UCSD-AML1 (cell line): ENCODE data around the gene ACVRL1.
A peak's percentile ranks its signal among the peaks of the same experiment; 100 is the strongest.

Experiments used
- DNase-seq: peaks from one replicate; lab custom pipeline; 2025; ENCODE audit not compliant: unreplicated experiment; lab: John Stamatoyannopoulos, UW

Gene ACVRL1

DNA sequence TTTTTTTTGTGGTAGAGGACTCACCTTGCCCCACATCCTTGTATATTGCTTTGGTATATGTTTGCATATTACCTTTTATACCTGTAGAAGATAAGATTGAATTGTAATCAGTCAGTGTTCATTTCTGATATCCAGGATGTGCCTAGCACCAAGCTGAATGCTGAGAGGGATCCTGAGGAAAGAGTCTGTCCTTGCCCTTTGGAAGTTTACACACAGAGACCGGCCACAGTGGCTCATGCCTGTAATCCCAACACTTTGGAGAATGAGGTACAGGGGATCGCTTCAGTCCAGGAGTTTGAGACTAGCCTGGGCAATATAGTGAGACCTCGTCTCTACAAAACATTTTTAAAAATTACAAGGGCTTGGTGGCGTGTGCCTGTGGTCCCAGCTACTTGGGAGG, 52.6 kb downstream of the ACVRL1 start:
- DNase-seq: no peak

DNA sequence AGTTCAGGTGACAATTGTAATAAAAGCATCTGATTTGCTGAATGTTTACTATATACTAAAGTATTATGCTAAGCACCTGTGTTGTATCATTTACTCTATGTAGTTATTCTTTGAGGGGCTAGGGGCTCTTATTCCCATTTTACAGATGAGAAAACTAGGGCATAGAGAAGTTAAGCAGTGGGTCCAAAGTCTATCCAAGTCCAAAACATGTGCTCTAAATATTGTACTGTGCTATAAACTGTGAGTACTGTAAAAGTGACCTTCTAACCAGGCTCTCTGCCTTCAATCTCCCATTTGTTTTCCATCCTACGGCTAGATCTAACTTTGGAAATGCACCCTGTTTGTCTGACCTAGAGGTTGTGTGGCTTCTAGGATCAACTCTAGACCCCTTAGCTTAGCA, 53.2 kb downstream of the ACVRL1 start:
- no peak for DNase-seq

DNA sequence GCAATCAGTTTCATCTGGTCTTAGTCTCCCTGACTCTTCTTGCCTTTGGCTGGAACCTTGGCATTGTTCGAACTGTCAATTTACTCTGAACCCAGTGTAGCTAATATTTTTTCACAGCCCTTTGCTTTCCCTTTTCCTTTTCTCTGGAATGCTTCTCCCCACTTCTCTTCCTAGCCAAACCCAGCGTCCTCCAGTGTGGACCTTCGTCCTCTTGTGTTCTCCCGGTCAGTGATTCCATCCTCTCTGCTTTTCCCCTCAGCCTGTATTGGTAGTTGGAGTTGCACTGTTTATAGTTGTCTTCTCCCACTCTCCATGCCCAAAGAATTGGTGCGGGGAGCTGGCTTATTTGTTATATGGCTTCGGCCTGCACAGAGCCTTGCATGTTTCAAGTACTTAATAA, 53.6 kb downstream of the ACVRL1 start:
- no peak for DNase-seq

DNA sequence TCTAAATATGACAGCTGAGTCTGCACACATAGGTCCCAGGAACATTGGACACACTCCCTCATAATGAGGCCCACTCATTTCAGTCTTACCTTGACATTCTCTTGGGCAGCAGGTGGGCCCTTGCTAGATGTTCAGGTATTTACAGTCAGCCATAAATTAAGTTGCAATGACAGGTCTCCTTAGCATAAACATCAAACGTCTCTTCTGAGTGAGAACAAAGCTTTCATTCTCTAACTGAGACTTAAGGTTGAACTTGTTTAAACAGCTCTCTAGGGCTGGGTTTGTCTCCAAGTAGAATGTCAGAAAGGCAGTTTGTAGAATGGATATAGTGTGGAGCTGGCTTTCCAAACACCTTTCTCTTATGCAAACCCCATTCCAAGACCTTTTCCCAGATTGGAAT, 54.5 kb downstream of the ACVRL1 start:
- DNase-seq: no peak

DNA sequence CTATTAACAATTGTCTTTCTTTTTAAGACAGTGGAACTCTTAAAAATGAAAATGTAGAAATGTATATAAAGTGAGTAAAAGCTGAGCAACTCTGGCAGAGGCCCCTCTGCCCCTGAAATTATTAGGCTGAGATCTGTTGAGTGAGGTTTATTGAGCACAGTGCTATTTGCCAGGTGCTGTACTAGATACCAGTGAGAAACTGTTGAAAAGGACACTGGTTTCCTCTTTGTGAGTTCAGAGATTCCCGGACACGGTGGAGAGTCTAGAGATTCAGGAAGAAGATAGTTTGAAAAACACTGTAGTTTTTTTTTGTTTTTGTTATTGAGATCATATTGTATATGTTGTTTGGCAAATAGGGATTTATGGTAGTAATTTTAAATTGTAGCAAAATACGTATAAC, 55.4 kb downstream of the ACVRL1 start:
- no peak for DNase-seq

DNA sequence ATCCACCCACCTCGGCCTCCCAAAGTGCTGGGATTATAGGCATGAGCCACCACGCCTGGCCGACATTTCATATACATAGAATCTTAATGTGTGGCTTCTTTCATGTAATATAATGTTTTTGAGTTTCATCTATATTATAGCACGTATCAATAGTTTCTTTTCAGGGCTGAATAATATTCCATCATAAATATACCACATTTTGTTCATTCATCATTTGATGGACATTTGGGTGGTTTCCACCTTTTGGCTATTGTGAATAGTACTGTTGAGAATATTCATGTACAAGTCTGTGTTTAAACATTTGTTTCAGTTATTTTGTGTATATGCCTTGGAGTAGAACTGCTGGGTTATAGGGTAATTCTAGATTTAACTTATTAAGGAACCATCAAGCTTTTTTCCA, 56.2 kb downstream of the ACVRL1 start:
- DNase-seq: no peak

DNA sequence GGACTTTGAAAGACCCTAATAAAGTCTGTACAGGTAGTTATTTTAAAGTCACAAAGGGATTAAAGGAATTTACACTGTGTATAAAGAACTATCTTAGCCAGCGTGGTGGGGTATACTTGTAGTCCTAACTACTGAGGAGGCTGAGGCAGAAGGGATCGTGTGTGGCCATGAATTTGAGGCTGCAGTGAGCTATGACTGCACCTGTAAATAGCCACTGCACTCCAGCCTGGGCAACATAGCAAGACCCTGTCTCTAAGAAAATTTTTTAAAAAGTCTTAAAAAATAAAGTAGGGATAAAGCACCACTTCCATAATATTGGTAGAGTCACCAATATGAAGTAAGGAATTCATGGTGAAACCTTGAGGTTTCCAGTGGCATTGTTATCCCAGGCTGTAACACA, 62.3 kb downstream of the ACVRL1 start:
- DNase-seq: no peak

DNA sequence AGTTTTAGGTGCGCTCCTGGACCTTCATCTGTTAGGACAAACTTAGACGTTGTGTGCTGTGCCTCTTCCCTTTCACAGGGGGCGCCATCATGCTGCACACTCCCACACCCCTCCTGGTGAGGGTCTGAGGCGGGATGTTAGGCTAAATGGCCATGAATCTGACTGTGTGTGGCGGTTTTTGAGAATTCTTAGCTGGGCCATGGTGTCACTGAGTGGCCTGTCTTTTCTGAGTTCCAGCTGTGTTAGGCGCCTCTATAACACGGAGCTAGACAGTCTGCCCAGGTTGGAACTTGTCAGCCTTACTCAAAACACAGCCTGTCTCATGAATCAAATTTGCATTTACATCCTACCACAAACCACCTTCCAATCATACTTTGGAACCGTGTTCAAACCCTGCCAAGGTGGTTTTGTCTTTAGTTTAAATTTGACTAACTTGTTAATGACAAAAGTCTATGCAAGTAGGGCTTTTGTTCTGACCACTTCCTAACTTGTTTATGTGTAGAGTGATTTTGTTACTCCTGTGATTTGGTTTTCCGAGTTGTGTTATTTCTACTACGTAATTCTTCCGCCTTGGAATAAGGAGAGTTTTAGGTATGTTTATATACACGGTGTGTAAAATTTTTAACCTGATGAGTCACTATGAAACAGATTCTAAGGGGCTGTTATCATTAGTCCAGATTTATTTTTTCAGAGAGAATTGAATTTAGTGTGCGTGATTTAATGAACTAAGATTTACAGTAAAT, 63.8 kb downstream of the ACVRL1 start:
- no peak for DNase-seq

DNA sequence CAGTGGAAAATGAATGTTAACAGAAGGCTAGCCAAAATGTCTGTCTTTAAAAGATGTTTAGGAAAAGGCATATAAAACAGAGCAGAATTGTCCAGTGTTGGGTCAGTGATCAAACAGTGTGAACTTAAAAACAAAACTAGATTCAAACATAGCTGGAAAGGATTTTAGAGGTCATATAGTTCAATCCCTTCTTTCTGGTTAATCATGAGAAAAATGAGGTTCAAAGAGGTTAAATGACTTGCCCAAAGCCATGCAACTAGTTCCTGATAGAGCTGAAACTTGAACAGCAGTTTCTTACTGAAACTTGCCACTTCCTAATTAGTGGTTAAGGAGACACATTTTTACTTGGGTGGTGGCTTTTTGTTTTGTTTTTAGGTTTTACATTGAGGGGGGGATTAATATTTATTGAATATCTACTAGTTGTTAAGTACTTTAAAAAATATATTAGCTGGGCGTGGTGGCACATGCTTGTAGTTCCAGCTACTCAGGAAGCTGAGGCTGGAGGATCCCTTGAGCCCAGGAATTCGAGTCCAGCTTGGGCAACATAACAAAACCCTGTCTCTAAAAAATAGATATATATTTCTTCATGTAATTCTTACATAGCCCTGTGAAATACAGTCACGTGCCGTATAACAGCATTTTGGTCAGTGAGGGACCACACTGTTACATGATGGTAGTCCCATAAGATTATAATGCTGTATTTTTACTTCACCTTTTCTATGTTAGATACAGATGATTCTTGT, 64.5 kb downstream of the ACVRL1 start:
- no peak for DNase-seq

DNA sequence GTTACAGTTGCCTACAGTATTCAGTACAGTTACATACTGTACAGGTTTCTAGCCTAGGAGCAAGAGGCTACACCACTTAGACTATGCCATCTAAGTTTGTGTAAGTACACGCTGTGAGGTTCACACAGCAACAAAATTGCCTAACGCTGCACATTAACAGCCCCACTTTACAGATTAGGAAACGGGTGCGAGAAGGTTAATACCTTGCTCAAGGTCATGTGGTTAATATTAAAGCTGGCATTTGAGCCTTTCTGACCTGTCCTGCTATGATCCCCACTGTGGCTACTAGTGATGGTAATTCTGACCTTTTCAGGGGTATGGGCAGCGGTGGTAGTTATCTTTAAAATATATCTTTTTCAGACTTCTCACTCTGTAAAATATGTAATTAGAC, 65.1 kb downstream of the ACVRL1 start:
- no peak for DNase-seq

DNA sequence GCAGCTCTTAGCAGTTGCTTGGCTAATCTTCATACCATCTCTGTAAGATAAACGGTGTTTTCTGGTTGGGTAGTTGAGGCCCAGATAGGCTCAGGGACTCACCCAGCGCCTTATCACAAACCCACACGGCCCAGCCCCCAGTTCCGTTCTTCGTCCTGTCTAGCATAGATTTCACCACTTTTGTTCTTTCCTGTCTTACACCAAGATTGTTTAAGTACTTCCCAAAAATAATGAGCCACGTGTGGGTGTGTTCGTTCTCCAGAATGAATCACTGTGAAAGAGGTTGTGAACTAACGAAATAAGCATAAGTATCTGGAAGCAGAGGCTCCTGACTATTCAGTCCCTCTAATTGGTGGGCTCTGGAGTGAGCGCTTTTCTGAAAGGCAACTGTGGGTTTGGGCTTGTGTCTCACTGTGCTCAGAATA, 65.6 kb downstream of the ACVRL1 start:
- DNase-seq: peak; percentile 66
